Uterus (tissue), 2 donors: Measurements from ENCODE around the gene AKAP11.

Experiments used
- POLR2A ChIP-seq, 2 donors: fragments of 450-650 bp; IDR thresholded peaks; one replicate each; pipeline ENCODE4 v1.6.1; 2016; ENCODE audit warnings: antibody characterized with exemption in 2 of 2, mild to moderate bottlenecking in 1 of 2, moderate library complexity in 1 of 2
- TF ChIP-seq, protein P1 (sequence below), 4 experiments: fragments of 200-600 bp in 2 of 4; fragments of 450-650 bp in 2 of 4; sonication (generic) in 2 of 4; IDR thresholded peaks; one replicate each; pipeline ENCODE4 v1.5.1; 2016 to 2019; ENCODE audit warnings: antibody characterized with exemption in 4 of 4, mild to moderate bottlenecking in 2 of 4, moderate library complexity in 1 of 4

DNA sequence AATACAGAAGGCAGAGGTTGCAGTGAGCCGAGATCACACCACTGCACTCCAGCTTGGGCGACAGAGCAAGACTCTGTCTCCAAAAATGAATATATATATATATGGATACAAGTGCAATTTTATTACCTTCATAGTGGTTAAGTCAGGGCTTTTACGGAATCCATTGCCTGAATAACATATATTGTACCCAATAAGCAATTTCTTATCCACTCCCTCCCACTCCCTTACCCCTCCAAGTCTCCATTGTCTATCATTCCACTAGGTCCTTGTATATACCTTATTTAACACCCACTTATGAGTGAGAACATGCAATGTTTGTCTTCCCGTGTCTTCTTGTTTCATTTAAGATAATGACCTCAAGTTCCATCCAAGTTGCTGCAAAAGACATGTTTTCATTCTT lies 48.3 kb upstream of the AKAP11 start:
- TF ChIP-seq, protein P1, sequence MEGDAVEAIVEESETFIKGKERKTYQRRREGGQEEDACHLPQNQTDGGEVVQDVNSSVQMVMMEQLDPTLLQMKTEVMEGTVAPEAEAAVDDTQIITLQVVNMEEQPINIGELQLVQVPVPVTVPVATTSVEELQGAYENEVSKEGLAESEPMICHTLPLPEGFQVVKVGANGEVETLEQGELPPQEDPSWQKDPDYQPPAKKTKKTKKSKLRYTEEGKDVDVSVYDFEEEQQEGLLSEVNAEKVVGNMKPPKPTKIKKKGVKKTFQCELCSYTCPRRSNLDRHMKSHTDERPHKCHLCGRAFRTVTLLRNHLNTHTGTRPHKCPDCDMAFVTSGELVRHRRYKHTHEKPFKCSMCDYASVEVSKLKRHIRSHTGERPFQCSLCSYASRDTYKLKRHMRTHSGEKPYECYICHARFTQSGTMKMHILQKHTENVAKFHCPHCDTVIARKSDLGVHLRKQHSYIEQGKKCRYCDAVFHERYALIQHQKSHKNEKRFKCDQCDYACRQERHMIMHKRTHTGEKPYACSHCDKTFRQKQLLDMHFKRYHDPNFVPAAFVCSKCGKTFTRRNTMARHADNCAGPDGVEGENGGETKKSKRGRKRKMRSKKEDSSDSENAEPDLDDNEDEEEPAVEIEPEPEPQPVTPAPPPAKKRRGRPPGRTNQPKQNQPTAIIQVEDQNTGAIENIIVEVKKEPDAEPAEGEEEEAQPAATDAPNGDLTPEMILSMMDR (IDR thresholded peaks at IDR 0.05) = no peak
- no peak for TF ChIP-seq POLR2A (IDR thresholded peaks at IDR 0.05)
